OCI-LY1 (cell line): ENCODE measurements around the gene BLMH.

Source experiments
- H2AFZ ChIP-seq: fragments of 200-600 bp; sonication (generic), shearing (Covaris generic); 2 replicates; pipeline ENCODE4 v1.6.0; 2014; ENCODE audit warnings: antibody characterized with exemption, mild to moderate bottlenecking, low read length
- H3F3A ChIP-seq: fragments of 200-600 bp; sonication (generic), shearing (Covaris generic); 2 replicates; pipeline ENCODE4 v1.6.0; 2014; ENCODE audit warnings: mild to moderate bottlenecking, antibody characterized with exemption, low read length, moderate library complexity; ENCODE audit not compliant: insufficient read depth
- H3K27ac ChIP-seq: fragments of 200-600 bp; sonication (generic); 2 replicates; pipeline ENCODE4 v1.5.1; 2014; ENCODE audit warnings: low read length, mixed run types, mild to moderate bottlenecking, low read depth; ENCODE audit not compliant: poor library complexity, severe bottlenecking
- H3K27me3 ChIP-seq: fragments of 200-600 bp; sonication (generic); 2 replicates; pipeline ENCODE4 v1.6.0; 2014; ENCODE audit warnings: antibody characterized with exemption, mild to moderate bottlenecking, low read length, moderate library complexity; ENCODE audit not compliant: insufficient read depth
- H3K36me3 ChIP-seq: fragments of 200-600 bp; sonication (generic); 2 replicates; pipeline ENCODE4 v1.6.1; 2014; ENCODE audit warnings: mild to moderate bottlenecking, antibody characterized with exemption, low read length, moderate library complexity, mixed read lengths; ENCODE audit not compliant: insufficient read depth
- H3K4me1 ChIP-seq: fragments of 200-600 bp; sonication (generic); 2 replicates; pipeline ENCODE4 v1.5.1; 2014; ENCODE audit warnings: mild to moderate bottlenecking, low read length, moderate library complexity; ENCODE audit not compliant: insufficient read depth, severe bottlenecking
- H3K4me2 ChIP-seq: fragments of 200-600 bp; sonication (generic), shearing (Covaris generic); 2 replicates; pipeline ENCODE4 v1.6.1; 2014; ENCODE audit warnings: low read length
- H3K4me3 ChIP-seq: fragments of 200-600 bp; sonication (generic); 2 replicates; pipeline ENCODE4 v1.5.1; 2014; ENCODE audit warnings: low read length, low read depth, mild to moderate bottlenecking, mixed read lengths; ENCODE audit not compliant: poor library complexity, severe bottlenecking
- H3K79me2 ChIP-seq: fragments of 200-600 bp; shearing (Covaris generic); 2 replicates; pipeline ENCODE4 v1.6.1; 2016; ENCODE audit warnings: mixed run types, low read length, mixed read lengths; ENCODE audit not compliant: insufficient read depth
- H3K9ac ChIP-seq: fragments of 200-600 bp; sonication (generic), shearing (Covaris generic); 2 replicates; pipeline ENCODE4 v1.6.1; 2014; ENCODE audit warnings: mild to moderate bottlenecking, low read length, mixed read lengths
- H3K9me2 ChIP-seq: fragments of 200-600 bp; sonication (generic), shearing (Covaris generic); 2 replicates; pipeline ENCODE4 v1.6.1; 2014; ENCODE audit warnings: low read depth, mild to moderate bottlenecking, low read length, mixed read lengths
- H3K9me3 ChIP-seq: fragments of 200-600 bp; shearing (Covaris generic); 2 replicates; pipeline ENCODE4 v1.6.1; 2014; ENCODE audit warnings: low read length, mixed read lengths
- H4K20me1 ChIP-seq: fragments of 200-600 bp; sonication (generic), shearing (Covaris generic); 2 replicates; pipeline ENCODE4 v1.6.0; 2016; ENCODE audit warnings: mild to moderate bottlenecking, low read length; ENCODE audit not compliant: insufficient read depth
- EZH2 ChIP-seq: fragments of 200-600 bp; sonication (generic), shearing (Covaris generic); IDR thresholded peaks from 2 replicates; pipeline ENCODE4 v1.8.0; 2017; ENCODE audit warnings: borderline replicate concordance, mixed run types, mild to moderate bottlenecking, antibody characterized with exemption, low read length, moderate library complexity, mixed read lengths
- TF ChIP-seq, protein P1 (sequence below): fragments of 200-600 bp; sonication (generic), shearing (Covaris generic); IDR thresholded peaks from 2 replicates; pipeline ENCODE4 v1.5.1; 2017; ENCODE audit warnings: mild to moderate bottlenecking, antibody characterized with exemption, low read length, moderate library complexity, mixed read lengths

Gene BLMH

DNA sequence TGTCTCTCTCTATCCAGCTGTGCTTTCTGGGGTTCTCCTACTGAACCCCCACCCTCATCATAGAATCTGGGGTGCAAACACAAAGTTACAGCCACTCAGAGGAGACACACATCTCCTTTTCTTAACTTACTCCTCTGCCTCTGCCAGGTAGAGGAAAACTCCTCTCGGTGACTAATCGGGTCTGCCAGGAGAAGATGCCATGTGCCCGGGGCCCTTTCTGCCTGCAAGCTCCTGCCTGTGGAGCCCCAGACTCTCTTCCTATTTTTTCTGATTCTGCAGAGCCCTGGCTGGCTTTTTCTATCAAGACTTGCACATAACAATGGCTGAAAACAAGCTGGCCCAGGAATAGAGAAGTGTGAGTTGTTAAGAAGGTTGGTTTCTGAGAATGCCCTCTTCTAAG is 66.6 kb downstream of the BLMH start:
- Histone ChIP-seq H2AFZ (no peak overlapping the region), H3K4me1 (peaks cover 2% of the 10 kb centered on the region), H3K9me3 (no peaks in the 10 kb centered on the region), H3K36me3 (no peaks in the 10 kb centered on the region), H3K27me3 (no peaks in the 10 kb centered on the region; the same call in 1 of the 2 replicates), H3K9me2 (no peaks in the 10 kb centered on the region), H3F3A (no peaks in the 10 kb centered on the region), H3K4me2 (no peak overlapping the region), H3K27ac (no peak overlapping the region), H3K9ac (no peak overlapping the region), H3K4me3 (no peak overlapping the region), H3K79me2 (no peaks in the 10 kb centered on the region), H4K20me1 (no peaks in the 10 kb centered on the region)
- TF ChIP-seq, protein P1, sequence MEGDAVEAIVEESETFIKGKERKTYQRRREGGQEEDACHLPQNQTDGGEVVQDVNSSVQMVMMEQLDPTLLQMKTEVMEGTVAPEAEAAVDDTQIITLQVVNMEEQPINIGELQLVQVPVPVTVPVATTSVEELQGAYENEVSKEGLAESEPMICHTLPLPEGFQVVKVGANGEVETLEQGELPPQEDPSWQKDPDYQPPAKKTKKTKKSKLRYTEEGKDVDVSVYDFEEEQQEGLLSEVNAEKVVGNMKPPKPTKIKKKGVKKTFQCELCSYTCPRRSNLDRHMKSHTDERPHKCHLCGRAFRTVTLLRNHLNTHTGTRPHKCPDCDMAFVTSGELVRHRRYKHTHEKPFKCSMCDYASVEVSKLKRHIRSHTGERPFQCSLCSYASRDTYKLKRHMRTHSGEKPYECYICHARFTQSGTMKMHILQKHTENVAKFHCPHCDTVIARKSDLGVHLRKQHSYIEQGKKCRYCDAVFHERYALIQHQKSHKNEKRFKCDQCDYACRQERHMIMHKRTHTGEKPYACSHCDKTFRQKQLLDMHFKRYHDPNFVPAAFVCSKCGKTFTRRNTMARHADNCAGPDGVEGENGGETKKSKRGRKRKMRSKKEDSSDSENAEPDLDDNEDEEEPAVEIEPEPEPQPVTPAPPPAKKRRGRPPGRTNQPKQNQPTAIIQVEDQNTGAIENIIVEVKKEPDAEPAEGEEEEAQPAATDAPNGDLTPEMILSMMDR, result no peak
- no peak for TF ChIP-seq EZH2

DNA sequence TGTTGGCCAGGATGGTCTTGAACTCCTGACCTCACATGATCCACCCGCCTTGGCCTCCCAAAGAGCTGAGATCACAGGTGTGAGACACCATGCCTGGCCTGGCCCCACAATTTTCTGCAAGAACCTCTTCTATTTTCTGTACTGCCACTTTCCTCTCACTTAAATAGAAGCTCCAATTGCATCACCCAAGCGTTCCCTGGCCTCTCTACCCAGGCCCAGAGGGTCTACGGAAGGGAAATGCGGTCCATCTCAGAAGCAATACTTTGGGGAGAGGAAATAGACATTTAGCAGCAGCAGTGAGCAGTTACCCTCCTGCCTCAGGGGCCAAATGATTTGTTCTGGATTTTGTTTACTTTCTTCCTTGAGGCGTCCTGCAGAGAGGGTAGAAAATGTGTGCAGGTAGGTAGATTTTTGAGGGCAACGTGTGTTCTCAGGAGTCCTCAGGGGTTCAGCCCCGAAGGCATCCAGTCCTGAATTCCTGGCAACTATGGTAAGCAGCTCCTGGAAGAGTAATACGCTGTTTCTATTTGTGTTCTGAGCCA is 67.3 kb downstream of the BLMH start:
- Histone ChIP-seq H4K20me1 (no peaks in the 10 kb centered on the region), H3K4me3 (no peak overlapping the region), H3K27ac (no peak overlapping the region), H3K9me2 (no peaks in the 10 kb centered on the region), H3K4me1 (no peaks in the 10 kb centered on the region), H3K27me3 (no peaks in the 10 kb centered on the region; the same call in 1 of the 2 replicates), H3K4me2 (no peak overlapping the region), H3K9me3 (no peaks in the 10 kb centered on the region), H3K36me3 (no peaks in the 10 kb centered on the region), H2AFZ (no peak overlapping the region), H3K79me2 (no peaks in the 10 kb centered on the region), H3F3A (no peaks in the 10 kb centered on the region), H3K9ac (no peak overlapping the region)
- TF ChIP-seq, protein P1, result no peak
- no peak for TF ChIP-seq EZH2

GRCh38 chr17:30222721-30223175 is 69.0 kb downstream of the BLMH start:
- no peak overlapping the region for H3K4me3 ChIP-seq
- no peaks in the 10 kb centered on the region for H3K9me2 ChIP-seq
- no peaks in the 10 kb centered on the region for H3K9me3 ChIP-seq
- H3K27ac ChIP-seq, result no peak overlapping the region
- TF ChIP-seq, protein P1, result no peak
- TF ChIP-seq EZH2, result no peak
- H3K27me3 ChIP-seq, result no peaks in the 10 kb centered on the region
- H3K9ac ChIP-seq, result no peak overlapping the region
- H2AFZ ChIP-seq, result no peak overlapping the region
- no peaks in the 10 kb centered on the region for H4K20me1 ChIP-seq
- H3K79me2 ChIP-seq, result no peaks in the 10 kb centered on the region
- H3K4me1 ChIP-seq, result no peaks in the 10 kb centered on the region
- H3K4me2 ChIP-seq, result no peak overlapping the region
- no peaks in the 10 kb centered on the region for H3K36me3 ChIP-seq
- no peaks in the 10 kb centered on the region for H3F3A ChIP-seq
